Fibroblast of skin of left quadriceps (primary cell): ENCODE measurements around the gene CHRNB1.

Experiments
- DNase-seq, 2 experiments: peaks; one replicate each; pipeline ENCODE4 v3.0.0-alpha.2; 2013; ENCODE audit warnings: low read depth in 2 of 2

The CHRNB1 gene

DNA sequence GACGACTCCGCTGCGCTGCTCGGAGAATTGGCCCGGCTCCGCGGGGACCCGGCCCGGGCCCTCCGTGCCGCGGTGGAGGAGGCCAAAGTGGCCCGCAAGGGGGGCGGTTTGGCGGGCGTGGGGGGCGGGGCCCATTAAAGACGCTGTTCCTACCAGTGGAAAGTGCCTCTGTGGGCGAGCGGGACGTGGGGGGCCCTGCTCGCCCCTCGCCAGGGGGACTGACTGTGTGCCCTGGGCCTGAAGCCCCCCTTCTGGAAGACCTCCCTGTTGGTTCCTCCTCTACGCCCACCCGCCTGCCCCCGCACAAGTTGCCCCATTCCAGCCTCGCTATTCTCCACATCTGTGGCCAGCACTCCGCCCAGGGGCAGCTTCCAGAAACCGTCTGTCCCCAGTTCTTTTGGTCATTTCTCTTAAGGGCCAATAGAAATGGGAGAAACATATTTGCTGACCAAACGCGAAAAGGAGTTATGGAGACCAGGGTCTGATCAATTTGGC lies 7.4 kb upstream of the CHRNB1 start:
- DNase-seq, result no peak

DNA sequence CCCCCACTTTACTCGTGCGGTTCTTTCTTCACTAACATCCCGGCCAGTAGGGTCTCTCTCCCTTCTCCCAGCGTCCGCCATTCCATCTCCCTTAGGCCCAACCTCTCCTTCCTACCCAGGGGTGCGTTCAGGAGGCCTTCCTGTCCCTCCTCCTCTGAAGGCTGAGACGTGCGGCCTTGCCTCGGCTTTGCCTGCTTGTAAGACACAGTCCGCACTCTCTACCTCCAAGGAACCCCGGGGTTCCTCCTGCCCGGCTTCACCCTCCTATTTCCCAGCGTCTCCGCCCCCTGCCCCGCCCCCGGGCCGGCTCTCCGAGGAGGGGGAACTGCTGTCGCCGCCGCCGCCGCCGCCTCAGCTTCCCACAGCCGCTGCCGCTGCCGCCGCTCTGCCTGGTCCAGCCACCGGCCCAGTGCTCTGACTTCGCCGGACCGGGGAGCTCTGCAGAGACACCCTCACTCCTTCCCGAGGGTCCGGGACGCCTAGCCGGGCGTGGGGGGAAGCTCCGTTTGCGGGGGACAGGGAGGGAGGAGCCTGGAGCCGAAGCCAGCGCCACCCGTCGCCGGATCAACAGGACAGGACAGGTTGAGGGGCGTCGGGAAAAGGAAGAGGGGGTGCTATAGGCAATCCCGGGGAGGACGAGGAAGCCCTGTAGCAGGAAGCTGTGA lies 6.8 kb upstream of the CHRNB1 start:
- DNase-seq, result no peak

DNA sequence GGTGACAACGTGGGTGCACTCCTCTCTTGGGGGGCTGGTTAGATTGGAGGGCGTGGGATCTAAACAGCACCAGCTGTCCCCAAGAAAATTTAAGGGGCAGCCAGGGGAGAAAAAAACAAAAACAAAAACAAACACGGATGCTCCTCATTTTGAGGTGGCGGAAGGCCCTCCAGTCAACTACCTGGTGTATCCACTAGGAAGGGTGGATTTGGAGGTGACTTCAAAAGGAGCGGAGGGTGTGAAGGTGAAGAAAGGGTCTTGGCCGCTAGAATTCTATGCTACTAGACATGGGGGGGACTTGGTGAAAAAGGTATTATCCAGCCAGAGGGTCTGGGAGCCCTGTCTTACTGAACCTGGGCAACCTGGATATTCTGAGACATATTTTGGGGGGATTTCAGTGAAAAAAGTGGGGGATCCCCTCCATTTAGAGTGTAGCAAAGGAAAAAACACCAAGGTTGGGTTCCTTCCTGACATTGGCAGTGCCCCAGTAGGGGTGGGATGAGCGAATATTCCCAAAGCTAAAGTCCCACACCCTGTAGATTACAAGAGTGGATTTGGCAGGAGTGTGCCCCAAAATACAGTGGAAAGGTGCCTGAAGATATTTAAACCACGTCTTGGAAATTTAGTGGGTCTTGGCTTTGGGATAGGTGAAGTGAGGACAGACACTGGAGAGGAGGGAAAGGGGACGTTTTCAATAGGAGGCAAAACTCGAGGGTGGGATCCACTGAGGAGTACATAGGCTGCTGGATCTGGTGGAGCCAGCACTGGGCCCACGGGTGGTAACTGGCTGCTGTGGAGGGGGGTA lies 6.0 kb upstream of the CHRNB1 start:
- DNase-seq, result no peak

DNA sequence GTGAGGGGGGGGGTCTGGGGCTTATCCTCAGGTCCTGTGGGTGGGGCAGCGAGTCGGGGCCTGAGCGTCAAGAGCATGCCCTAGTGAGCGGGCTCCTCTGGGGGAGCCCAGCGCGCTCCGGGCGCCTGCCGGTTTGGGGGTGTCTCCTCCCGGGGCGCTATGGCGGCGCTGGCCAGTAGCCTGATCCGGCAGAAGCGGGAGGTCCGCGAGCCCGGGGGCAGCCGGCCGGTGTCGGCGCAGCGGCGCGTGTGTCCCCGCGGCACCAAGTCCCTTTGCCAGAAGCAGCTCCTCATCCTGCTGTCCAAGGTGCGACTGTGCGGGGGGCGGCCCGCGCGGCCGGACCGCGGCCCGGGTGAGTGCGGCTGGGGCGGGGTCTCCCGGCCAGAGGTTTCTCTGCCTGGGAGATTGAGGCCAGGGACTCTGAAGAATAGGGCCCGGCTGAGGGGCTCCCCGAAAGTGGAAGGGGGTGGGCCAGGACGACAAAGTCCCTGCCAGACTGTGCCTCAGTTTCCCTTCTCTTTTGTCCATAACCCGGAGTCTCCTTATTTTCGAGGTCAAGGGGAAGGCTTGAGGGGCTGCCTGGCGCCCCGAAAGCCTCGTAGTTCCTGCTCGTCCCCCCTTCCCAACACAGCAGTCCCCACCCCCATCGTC lies 5.3 kb upstream of the CHRNB1 start, which contains the start of gene FGF11:
TSS of gene FGF11 (plus strand) at position 51 of the 651 bp plus-strand sequence. CDS start at position 160, 109 bp downstream.
- no peak for DNase-seq

DNA sequence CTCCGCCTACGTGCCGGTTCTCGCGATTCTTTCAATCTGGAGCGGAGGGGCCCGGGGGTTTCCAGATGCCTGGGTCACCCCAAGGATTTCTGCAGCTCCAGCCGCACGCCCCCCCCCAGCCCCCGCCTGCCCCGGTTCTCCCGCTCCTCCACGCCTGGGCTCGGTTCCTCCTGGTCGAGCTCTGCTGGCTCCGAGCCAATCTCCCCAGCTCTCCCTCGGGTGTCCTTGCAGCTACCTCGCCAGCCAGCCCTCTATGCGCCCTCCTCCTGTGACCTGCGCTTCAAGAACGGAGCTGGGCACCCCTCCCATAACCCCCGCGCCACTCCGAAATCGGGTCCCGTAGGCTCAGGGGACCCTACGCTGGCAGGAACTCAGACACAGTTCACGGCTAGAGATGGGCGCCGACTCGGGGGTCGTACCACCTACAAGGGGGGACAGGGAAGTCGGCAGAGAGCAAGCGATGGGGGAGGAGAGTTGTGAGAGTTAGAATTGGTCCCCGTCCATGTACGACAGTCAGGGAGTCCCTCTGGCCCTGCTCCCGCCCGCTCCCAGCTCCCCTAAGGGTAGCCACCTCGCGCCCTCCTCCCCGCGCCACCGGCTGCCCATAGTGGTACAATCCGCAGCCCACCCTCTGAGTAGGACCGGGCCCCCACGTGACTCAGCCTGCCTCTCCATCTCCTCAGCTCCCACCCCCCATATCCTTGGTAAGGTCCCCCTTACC lies 4.6 kb upstream of the CHRNB1 start:
- DNase-seq, result no peak

GRCh38 chr17:7440834-7441195 lies 4.0 kb upstream of the CHRNB1 start:
- no peak for DNase-seq

- DNase-seq, result no peak
These were observed 3.6 kb upstream of the CHRNB1 start for GRCh38 chr17:7441266-7441665.

DNA sequence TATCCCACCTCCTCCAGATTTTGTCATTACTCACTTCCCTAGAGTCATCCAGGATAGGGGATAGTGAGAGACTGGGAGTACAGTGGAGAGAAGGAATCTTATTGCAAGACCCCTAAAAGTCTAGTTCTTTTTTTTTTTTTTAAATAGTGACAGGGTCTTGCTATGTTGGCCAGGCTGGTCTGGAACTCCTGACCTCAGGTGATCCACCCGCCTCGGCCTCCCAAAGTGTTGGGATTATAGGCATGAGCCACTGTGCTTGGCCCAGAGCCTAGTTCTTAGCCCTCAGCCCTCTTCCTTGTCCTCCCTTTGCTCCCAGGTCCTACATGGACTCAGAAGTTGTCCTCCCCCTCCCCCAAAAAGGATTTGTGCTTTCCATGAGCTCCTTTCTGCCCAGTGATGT lies 2.7 kb upstream of the CHRNB1 start:
- no peak for DNase-seq

GRCh38 chr17:7443499-7444485 lies 1.1 kb upstream of the CHRNB1 start:
- DNase-seq, result no peak

GRCh38 chr17:7445619-7445968 lies 733 bp downstream of the CHRNB1 start:
- no peak for DNase-seq

GRCh38 chr17:7448461-7448860 lies 3.6 kb downstream of the CHRNB1 start:
- no peak for DNase-seq

- no peak for DNase-seq
These were observed 15.2 kb downstream of the CHRNB1 start for GRCh38 chr17:7459961-7460545.

DNA sequence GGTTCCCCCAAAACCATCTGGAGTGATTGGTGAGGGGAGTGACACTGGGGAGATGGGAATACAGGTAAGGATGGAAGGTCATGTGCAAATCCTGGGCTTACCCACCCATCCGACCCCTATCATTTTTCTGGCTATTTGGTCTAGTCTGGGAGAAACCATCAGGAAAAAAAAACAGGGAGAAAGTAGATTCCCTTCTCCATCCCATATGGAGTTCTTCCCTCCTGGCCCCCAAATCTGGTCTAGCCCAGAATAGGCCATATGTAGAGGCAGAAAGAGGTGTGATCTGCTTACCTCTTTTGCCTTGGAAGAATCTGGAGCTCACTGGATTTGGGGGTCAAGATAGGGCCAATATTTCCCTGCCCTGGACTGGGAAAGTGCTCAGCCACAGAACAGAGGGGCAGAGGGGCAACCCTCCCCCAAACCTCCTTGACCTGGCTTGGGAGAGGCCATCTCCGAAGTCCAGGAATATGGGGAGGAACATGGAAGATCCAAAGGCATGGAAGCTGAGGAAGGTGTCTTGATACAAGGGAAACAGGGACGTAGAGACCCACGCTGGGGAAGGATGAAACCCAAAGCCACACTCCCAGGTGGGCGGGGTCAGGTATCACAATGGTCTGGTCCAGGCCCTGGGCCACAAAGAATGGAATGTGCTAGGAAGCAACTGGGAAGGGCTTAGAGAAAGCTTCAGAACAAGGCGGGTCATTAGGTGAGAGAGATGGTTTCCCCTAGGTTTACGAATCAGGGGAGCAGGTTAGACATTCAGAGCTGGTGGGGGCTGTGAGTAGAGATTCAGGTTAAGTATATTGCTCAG lies 16.2 kb downstream of the CHRNB1 start:
- no peak for DNase-seq

GRCh38 chr17:7462474-7463371 lies 17.9 kb downstream of the CHRNB1 start:
- no peak for DNase-seq

- no peak for DNase-seq
These were observed 18.5 kb downstream of the CHRNB1 start for GRCh38 chr17:7463372-7463846.

GRCh38 chr17:7464081-7464480 lies 19.2 kb downstream of the CHRNB1 start:
- DNase-seq, result no peak

GRCh38 chr17:7465597-7466275 lies 20.9 kb downstream of the CHRNB1 start:
- no peak for DNase-seq

DNA sequence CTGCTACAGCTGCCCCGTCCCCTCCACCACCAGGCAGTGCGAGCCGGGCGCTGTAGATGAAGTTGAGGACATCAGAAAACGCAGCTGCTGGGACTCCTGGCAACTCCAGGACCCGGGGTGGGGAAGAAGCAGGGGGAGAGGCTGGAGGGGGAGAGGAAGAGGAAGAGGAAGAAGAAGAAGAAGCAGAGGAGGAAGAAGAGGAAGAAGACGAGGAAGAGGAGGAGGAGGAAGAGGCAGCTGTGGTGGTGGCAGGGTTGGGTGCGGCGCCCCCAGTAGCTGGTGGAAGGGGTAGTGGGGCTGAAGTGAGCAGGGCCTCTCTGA lies 21.4 kb downstream of the CHRNB1 start:
- no peak for DNase-seq
